Suppressor macrophage treated with lipopolysaccharide for 4 hours (primary cell): ENCODE data around the gene GNAS.
A peak's percentile ranks its signal among the peaks of the same experiment; 100 is the strongest.
"Not testable (repeated sequence)": the region's sequence is repeated elsewhere in the genome, so short reads cannot be mapped to it uniquely, and the experiment has no call there.

ENCODE experiments used
- DNase-seq: peaks from one replicate; pipeline ENCODE4 v3.0.0-alpha.2; 2020

Gene GNAS

DNA sequence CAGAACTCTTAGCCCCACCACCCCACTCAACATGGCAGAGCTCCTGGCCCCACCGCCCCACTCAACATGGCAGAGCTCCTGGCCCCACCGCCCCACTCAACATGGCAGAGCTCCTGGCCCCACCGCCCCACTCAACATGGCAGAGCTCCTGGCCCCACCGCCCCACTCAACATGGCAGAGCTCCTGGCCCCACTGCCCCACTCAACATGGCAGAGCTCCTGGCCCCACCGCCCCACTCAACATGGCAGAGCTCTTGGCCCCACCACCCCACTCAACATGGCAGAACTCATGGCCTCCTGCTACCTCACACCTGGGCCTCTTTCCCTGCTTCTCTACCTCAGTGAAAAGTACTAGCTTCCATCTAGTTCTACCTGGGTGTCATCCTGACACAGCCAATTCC is 23.7 kb upstream of the GNAS start:
- DNase-seq: not testable (repeated sequence)

DNA sequence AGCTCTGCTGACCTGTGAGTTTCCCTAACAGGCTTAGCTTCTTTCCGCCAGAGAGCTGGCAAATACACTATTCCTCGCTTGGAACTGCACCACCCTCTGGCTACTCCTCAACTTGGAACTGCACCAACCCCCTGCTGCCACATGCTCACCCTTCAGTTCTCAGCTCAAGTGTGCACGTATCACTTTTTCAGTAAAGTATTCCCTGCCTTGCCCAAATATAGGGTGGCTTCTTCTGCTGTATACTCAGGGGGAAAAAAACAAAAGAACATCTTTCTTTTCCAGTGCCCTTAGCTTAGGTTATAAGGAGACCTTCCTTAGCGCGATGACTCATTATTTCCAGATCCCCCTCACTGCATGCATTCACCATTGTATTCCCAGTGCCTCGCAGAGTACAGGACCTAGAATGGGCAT is 23.0 kb upstream of the GNAS start:
- no peak for DNase-seq

DNA sequence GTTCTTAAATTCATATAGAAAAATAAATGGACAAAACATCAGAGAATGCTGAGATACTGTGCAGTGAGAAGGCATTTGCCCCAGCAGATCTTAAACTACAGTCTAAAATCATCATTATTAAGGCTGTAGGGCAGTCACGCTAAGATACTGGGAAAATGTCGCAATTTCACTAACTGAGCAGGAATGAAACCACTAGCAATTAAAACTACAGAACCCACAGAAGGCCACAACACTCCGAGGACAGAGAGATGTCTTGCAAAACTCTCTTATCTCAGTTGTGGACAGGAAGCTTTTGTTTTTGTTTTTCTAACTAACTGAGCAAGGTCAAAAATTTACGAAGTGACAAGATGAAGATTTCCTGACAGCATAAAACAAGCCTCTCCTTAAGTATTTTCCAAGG is 20.1 kb upstream of the GNAS start:
- DNase-seq: peak; percentile 11

DNA sequence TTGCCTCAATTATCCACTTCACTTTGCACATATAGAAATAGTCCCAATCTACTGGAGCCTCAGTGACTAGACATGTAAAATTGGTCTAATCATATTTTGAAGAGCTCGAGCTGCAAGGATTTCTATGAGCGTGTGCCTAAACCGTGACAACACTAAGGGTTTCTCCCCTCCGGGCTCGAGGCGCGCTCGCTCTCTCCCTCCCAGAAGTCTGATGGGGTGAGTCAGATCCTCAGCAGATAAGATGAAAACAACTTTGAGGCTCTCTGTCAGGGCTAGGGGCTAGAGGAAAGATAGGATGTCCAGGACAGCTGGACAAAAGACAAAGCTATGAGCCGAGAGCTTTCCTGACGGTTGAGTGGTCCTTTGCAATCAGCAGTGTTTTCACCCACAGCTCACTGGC is 18.6 kb upstream of the GNAS start:
- DNase-seq: no peak

DNA sequence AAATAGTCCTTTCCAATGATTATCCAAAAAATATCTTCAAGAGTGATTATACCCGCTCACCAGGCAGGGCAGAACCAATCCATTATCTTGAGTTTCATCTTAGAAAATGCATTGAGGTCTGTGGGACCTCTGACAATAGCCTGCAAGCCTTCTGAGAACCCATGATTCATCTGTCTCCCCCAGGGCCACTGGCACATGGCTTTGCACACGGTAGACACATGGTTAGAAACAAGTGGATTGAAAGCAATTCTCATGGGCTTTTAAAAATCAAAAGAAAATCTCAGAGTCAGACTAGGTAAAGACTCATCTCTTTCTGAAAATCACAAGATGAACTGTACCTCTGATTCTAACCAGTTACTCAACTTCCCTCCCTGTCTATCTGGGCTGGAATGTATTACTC is 17.3 kb upstream of the GNAS start:
- DNase-seq: no peak

DNA sequence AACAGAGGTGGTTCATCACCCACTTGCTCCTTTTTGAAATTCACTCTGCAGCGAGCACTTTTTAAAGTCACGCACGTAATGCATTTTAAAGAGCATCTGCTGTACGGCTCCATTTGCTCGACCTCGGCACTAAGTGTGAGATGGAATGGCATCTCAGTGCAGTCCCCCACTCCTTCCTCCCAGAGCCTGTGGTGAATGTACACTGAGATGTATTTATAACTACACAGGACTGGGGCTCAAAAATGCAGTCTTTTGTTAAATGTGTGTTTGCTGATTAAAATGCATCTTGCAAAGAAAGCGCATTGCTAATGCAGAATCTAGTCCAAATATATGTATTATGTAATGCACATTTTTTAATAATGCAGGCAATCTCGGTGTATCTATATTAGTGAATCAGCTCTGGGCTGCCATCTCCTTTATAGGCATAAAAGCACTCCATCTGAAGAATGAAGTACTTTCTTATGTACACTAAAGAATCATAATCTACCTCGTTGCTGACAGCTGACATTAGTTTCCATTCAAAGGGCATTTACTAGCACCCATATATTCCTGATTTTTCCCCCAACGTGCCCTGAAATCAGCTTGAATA is 15.8 kb upstream of the GNAS start:
- no peak for DNase-seq

DNA sequence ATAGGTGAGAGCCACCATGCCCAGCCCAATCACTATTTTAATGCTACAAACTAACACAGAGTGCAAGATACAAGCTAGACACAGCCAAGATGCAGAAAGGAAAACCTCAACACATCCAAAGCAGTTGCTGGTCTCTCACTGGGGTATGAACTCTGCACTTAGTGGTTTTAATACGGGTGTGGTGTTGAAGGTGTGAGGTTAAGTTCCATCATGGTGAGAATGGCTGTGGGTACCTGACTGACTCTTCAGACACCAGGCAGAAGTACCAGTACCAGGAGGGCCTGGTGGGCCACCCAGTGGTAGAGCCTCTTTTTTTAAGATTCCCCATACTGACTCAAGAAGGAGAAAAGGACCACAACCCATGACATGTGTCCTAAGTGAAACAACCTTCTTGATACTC is 14.8 kb upstream of the GNAS start:
- no peak for DNase-seq

DNA sequence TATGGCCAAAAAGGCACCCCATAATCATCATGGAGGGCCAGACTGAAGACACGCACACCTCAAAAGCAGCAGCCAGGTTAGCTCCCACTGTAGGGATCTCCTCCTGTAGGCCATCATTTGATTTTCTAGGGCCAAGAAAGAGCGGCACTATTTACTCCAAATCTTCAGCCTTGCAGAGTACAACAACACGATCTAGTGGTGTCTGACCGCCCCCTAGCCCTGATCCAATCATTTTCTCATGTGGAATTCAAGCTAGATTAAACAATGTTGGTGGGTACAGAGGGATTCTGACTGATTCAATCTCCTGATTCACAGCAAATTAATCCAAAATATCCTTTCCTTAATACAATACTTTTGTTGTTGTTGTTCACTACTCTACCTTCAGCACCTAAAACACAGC is 14.3 kb upstream of the GNAS start:
- DNase-seq: no peak

DNA sequence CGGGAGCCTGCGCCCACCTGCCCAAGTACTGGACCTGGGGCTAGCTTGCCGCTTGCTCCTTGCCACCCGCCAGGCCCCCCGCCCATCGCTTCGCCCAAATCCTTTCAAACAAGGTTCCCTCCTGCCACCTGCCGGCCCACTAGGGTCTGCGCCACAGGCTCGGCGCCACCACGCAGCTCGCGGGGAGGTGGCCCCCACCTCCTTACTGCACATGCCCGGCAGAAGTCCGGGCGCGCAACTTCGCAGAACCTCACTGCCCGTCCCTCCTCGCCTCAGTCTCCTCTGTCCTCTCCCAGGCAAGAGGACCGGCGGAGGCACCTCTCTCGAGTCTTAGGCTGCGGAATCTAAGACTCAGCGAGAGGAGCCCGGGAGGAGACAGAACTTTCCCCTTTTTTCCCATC is 13.0 kb upstream of the GNAS start:
- DNase-seq: no peak

DNA sequence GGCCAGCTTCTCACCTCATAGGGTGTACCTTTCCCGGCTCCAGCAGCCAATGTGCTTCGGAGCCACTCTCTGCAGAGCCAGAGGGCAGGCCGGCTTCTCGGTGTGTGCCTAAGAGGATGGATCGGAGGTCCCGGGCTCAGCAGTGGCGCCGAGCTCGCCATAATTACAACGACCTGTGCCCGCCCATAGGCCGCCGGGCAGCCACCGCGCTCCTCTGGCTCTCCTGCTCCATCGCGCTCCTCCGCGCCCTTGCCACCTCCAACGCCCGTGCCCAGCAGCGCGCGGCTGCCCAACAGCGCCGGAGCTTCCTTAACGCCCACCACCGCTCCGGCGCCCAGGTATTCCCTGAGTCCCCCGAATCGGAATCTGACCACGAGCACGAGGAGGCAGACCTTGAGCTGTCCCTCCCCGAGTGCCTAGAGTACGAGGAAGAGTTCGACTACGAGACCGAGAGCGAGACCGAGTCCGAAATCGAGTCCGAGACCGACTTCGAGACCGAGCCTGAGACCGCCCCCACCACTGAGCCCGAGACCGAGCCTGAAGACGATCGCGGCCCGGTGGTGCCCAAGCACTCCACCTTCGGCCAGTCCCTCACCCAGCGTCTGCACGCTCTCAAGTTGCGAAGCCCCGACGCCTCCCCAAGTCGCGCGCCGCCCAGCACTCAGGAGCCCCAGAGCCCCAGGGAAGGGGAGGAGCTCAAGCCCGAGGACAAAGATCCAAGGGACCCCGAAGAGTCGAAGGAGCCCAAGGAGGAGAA is 12.3 kb upstream of the GNAS start:
- no peak for DNase-seq

DNA sequence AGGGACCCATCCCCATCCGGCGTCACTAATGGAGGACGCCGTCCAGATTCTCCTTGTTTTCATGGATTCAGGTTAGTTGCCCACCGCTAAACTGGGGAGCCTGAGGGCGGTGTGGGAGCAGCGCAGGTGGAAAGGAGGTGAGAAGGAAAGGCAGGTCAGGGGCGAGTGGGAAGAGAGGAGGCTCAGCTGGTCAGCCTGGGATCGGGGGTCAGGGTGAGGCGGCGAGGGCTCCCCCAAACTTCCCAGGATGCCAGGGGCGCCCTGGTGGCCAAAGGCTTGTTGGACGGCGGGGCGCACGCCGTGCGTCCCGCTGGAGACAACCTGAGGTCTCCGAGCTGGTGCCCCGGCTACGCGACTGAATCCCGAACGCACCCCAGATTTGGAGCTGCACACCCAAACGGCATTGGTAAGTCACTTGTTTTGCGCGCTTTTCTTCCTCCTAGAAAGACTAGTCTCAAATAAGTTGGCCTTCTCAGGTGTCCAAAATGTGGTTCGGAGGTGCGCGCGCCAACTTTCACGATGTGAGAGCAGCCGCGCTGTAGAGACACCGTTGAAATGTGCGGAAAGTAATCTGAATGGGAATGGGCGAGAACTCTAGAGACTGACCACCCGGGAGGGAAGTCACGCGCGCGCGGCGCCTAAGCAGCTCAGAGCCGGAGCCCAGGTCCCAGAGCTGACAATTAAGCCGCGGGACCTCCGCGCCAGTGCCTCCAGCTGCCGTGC is 11.5 kb upstream of the GNAS start:
- no peak for DNase-seq

DNA sequence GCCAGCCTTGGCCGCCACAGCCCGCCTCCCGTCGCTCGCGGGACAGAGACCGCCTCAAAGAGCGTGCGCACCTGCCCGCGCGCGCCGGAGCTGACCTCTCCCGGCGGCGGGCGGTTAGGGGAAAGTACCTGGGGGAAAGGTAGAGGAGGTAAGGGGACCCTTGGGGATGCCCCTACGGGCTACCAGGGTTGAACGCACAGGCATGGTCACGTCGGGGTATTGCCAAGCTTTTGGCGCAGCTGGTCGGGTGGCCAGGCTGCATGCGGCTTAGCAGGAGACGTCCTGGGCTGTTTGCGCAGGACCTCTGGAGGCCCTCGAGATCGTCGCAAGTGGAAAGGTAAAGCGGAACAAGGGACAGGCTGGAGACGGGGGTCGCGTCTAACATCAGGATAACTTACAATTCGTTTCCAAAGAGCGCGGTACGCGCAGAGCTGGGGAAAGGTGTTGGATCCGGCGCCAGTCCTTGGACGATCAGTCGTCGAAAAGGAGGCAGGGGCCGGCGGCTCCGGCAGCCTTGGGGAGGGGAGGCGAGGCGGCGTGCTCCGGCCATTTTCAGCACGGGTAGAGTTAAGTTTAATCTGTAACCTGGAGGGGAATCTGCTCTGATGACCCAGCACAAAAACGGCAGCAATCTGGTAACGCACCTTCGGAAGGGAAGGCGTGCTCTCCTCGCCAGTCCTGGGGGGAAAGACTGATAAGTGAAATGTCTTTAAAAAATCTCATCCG is 10.8 kb upstream of the GNAS start:
- no peak for DNase-seq

DNA sequence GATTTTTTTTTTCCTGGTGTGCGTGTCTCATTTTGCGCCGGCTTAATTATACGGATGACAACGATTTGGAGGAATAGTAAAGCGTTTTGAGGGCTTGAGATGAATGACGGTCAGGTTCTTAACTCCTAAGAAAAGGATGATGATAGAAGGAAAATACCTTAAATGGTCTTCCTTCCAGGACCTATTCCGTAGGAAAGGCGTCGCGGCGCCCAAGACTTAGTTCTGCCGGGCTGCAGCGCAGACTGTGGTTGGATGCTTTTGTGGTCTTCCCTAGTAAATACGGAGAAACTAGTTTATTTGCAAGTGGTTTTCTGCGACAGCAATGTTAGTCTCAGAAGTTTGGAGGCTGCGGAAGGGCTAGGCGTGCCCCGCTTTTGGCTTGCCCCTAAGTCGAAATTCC is 10.2 kb upstream of the GNAS start:
- no peak for DNase-seq

DNA sequence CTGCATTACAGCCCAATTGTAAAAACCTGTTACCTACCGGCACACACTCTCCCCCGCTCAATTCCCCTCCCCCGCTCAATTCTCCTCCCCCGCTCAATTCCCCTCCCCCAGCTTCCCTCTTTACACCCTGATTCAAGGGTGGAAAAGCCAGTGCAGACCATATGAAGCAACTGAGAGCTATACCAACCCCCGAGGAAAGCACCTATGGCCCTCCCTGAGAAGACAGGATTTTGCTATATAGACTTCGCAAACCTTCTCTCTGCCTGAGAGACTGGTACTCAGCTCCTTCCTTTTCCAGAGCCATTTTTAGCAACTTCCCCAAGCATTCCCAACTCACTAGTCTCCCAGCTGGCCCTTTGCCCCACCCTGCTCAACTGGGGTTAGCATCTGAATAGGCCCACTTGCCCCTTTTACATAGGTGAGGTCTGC is 9.4 kb upstream of the GNAS start:
- DNase-seq: no peak

DNA sequence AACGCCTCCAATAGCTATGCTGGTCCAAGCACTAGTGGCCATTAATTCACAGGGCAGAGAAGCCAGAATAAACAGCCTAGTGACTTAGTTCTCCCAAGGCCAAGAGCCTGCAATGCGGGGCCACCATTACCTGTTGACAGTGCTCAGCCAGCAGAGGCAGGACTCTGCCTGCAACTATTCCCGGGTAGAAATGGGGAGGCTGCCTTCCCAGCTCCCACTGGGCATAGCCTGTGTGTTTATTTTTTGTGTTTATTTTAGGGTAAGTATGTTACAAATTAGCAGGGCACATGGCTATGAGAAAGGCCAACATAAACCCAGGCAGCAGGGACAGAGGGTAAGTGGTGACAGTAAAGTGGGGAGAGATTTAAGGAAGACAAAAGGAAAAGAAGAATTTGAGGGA is 6.8 kb upstream of the GNAS start:
- no peak for DNase-seq

DNA sequence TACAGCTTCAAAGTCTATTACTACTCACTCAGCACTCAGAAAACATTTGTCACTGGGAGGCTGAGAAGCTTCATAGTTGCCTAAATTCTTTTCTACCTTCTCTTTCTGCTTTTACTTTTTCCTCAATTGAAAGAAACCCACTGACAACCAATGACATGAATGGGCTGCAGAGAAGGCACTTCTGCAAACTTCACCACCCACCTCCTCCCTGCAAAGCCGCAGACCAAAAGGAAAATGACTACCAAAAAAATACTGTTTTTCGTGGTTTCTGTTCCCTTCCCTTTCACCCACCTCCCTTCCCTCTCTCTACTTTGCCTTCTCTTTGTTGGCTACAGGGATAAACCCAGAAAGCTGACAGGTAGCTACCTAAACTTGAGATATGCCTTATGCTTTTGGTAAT is 5.1 kb upstream of the GNAS start:
- peak; percentile 55 for DNase-seq

DNA sequence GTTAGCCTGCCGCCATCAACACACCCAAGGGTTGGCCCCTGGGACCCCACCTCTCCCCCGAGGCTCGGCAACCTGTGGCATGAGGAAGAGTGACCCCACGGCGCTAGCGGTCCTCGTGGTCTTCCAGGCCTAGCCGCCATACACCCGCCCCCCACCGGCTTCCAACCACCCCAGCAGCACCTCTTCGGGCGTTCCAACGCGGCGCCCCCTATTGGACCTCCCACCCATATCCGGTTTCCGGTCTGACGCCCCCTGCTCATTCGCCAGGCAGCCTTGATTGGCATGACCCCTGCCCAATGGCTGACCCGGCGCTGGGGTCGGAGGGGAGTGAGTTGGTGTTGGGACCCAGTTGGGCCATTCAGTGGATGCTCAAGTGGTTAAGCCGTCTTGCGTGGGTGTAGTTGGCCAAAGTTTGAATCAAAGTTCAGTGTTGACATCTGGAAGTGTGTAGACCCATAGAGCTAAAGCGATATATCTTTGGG is 1.8 kb upstream of the GNAS start, which contains the start of gene GNAS-AS1:
Gene GNAS-AS1, minus strand, starts transcription at position 210 of the 482 bp plus-strand sequence.
- no peak for DNase-seq

DNA sequence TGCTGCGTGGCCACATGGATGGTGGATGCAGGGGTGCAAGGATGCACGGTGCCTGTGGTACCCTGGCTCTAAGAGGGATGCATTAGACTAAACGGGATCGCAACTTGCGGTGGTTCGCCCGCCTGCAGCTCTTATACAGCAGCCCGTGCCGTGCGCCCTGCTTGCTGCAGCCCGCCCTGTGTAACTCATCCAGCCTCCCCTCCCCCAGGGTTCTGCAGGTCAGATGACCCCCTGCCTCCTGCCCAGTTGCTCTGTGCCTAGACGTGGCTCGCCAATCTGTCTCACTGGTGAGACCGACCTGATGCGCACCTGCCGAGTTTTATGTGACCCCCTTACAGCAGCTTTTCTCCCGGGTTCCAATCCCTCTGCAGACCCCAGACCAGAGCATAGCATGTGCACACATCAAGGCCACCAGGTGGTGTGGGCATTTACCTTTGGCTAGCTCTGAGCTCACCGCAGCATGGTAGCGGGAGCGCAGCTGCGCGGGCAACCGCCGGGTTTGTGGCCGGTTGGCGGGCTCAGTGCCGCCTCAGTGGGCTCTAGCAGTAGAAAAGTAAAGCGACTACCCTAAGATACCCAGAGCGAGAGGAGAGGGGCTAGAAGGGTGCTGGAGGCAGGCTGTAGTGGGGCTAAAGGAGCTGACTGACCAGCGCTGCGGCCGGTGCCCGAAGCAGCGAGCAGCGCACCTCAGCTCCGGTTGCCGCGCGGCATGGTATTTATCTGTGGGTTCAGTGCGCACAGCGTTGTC is 1.1 kb upstream of the GNAS start:
- DNase-seq: no peak

DNA sequence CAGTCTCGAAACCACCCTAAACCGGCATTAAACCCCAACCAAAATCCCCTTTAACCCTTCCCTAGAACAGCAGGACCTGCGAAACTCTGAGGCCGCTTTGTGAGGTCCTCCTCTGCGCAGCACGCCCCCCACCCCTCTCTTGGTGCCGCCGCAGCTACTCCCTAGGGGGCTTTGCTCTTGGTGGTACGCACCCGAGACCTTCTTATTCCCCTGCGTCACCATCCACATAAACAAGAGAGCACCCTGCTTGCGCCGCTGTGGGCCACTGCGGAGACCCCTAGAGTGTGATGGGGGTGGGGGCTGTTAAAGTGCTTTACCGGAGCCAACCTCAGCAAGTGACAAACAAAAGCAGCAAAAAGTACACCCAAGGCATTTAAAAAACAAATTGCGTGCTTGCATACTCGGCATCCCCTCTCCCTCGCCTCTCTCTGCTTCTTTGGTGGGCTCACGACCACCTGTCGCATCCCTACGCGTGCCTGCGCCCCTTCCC is 502 bp upstream of the GNAS start:
- no peak for DNase-seq

DNA sequence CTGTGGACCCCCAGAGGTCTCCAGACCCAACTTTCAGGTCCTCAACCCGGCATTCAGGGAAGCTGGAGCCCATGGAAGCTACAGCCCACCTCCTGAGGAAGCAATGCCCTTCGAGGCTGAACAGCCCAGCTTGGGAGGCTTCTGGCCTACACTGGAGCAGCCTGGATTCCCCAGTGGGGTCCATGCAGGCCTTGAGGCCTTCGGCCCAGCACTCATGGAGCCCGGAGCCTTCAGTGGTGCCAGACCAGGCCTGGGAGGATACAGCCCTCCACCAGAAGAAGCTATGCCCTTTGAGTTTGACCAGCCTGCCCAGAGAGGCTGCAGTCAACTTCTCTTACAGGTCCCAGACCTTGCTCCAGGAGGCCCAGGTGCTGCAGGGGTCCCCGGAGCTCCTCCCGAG is 950 bp downstream of the GNAS start:
- no peak for DNase-seq

DNA sequence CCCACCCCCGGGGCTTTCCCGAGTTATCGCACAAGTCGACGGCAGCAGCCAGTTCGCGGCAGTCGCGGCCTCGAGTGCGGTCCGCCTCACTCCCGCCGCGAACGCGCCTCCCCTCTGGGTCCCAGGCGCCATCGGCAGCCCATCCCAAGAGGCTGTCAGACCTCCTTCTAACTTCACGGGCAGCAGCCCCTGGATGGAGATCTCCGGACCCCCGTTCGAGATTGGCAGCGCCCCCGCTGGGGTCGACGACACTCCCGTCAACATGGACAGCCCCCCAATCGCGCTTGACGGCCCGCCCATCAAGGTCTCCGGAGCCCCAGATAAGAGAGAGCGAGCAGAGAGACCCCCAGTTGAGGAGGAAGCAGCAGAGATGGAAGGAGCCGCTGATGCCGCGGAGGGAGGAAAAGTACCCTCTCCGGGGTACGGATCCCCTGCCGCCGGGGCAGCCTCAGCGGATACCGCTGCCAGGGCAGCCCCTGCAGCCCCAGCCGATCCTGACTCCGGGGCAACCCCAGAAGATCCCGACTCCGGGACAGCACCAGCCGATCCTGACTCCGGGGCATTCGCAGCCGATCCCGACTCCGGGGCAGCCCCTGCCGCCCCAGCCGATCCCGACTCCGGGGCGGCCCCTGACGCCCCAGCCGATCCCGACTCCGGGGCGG is 1.6 kb downstream of the GNAS start:
- DNase-seq: no peak
